ENCODE data around the gene MAPK10.

GRCh38 chr4:85940151-85940550 lies 419.7 kb downstream of the MAPK10 start:
- no peak for TF ChIP-seq CTCF (conservative IDR thresholded peaks at IDR 0.05 in 1 of 2, IDR thresholded peaks at IDR 0.05 in 1 of 2; ENCODE audit: low read depth in 1 of 2, low read length in 2 of 2)
- TF ChIP-seq EZH2 (IDR thresholded peaks at IDR 0.05; ENCODE audit: low read length, missing control alignments): no peak

Measured in fibroblast of lung (primary cell).